ENCODE results near the gene KANK4.

- TF ChIP-seq SUZ12 (IDR thresholded peaks at IDR 0.05) (no peak), CTBP1 (IDR thresholded peaks at IDR 0.05; ENCODE audit: borderline replicate concordance) (no peak)
Observed at GRCh38 chr1:62341615-62342014, 22.4 kb upstream of the KANK4 start.

All from HEK293T (cell line).